ENCODE measurements around the gene FAM43A. TPM values are rescaled to one million over a fixed set of nuclear protein-coding genes. Genes with fewer than 3 reads are reported as not detected.

The FAM43A gene
- total RNA-seq, 1 donor from 2014 or later, result 1.5 TPM

DNA sequence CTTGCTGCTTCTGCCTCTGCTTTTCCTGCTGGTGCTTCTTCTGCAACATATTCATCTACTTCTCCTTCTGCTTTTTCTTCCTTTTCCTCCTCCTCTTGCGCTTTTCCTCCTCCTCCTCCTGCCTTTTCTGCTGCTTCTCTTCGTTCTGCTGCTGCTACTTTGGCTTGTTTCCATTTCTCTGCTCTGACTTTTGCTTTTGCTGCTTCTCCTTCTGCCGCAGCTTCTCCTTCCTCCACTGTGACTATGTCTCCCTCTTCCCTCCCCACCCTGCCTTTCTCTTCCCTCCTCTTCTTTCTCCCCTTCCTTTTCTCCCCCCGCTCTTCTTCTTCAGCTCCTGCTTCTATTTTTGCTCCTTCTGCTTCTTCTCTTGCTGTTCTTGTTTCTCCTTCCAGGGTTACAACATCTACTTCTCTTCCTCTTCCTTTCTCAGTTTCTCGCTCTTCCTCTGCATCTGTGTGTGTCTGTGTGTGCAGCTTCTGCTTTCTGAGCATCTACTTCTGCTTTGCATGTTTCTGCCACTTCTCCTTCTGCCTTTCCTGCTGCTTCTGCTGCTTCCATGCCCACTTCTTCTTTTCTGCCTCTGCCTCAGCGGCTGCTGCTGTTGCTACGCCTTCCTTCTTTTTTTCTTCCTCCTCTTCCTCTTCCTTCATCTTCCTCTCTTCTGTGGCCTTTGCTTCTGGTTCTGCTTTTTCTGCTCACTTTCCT, 51.4 kb downstream of the FAM43A start:
- DNase-seq (ENCODE audit: low spot score), result no peak
- no peak for ATAC-seq

Other genes starting within 250 kb of the FAM43A start
- 141 TPM for gene ATP13A3, start 198.9 kb upstream of the FAM43A start, total RNA-seq
- gene TMEM44, start 52.5 kb upstream of the FAM43A start, total RNA-seq, result 4.6 TPM
- 13.3 TPM for gene LSG1, start 13.7 kb upstream of the FAM43A start, total RNA-seq

All from left lobe of liver (tissue), 2 donors.